Transverse colon (tissue), 4 donors: Measurements from ENCODE around the gene WTIP.

Experiments used
- CTCF ChIP-seq, 5 experiments: fragments of 200-600 bp in 3 of 5; fragments of 450-650 bp in 2 of 5; sonication (generic) in 3 of 5; IDR thresholded peaks; 1 replicate in 2 of 5; 2 replicates in 3 of 5; pipeline ENCODE4 v1.5.1; 2016 to 2017; ENCODE audit warnings: antibody characterized with exemption in 5 of 5, inconsistent platforms in 3 of 5, mild to moderate bottlenecking in 2 of 5, moderate library complexity in 1 of 5
- POLR2A ChIP-seq: fragments of 450-650 bp; IDR thresholded peaks from one replicate; pipeline ENCODE4 v1.6.1; 2016; ENCODE audit warnings: antibody characterized with exemption, mild to moderate bottlenecking, moderate library complexity
- POLR2AphosphoS5 ChIP-seq, 3 donors: sonication (generic); formaldehyde crosslinking; IDR thresholded peaks; one replicate each; pipeline ENCODE4 v1.6.1; 2016; ENCODE audit warnings: antibody characterized with exemption in 3 of 3

DNA sequence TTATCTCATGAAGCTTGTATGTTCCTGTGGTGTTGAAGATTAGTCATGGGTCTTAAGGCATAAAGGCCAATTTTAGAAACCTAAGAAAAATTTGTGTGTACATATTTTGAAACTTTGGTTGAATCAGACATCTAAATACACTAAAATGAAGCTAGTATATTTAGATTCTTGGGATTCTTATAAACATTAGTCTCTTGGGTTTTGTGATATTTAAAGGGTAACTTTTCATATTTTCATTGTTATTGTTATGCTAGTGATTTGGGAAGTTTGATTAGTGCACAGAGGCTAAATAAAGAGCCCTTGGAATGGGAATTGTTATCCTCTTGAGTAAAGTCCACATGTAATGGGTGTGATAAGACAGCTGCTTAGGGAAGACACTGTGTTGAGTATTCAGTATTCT, 28.8 kb upstream of the WTIP start:
- TF ChIP-seq CTCF (IDR thresholded peaks at IDR 0.05) (no peak), POLR2AphosphoS5 (IDR thresholded peaks at IDR 0.05) (no peak), POLR2A (no peak)
